GM21723 (cell line): Measurements from ENCODE around the gene MRRF.
A peak's percentile ranks its signal among the peaks of the same experiment; 100 is the strongest.

Experiments used
- ATAC-seq: cut with Tn5 transposase; IDR thresholded peaks from one replicate; pipeline ENCODE4 v1.9.1; 2021; ENCODE audit warnings: mild to moderate bottlenecking, moderate library complexity; ENCODE audit not compliant: unreplicated experiment

MRRF gene, protein sequence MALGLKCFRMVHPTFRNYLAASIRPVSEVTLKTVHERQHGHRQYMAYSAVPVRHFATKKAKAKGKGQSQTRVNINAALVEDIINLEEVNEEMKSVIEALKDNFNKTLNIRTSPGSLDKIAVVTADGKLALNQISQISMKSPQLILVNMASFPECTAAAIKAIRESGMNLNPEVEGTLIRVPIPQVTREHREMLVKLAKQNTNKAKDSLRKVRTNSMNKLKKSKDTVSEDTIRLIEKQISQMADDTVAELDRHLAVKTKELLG

DNA sequence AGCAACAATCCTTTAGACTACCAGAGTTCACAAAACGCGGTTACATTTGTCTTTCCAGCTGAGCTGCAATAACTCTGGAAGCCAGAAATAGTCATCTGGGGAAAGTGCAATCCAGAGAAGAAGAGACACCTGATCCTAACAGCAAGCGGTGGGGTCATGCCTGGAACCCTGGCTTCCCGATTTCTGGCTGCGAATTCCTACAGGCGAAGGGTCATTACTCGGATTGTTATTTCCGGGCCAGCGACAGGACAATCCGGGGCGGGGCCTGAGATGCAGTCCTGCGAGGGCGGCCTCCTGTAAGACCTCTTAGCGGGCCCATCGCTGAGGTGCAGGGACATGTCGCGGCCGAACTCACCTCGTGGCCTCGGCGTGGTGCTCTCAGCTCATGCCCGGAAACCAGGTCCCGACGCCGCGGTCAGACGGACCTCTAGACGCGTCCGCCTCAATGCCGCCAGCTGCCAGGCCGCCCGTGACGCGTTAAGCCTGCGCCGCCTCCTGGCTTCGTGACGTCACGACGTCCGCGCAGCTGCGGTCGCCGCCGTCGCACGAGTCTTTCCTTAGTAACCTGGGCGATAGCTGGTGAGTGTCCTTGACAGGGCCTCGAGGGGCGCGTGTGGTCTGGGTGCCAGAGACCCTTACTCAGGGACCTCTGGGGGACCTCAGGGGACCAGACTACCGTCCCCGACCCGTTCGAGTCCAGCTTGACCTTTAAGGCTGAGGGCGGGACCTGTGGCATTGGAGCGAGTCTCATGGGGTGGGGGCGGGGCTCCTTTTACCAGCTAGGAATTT is at the start of gene MRRF, which contains the start of gene RBM18:
TSS of gene MRRF (plus strand) at position 523 of the 789 bp plus-strand sequence. CDS start 6,010 bp downstream, outside the sequence.
TSS of gene RBM18 (minus strand) at position 481 of the 789 bp plus-strand sequence. CDS start 3,348 bp downstream, outside the sequence.
- ATAC-seq: peak; percentile 86

DNA sequence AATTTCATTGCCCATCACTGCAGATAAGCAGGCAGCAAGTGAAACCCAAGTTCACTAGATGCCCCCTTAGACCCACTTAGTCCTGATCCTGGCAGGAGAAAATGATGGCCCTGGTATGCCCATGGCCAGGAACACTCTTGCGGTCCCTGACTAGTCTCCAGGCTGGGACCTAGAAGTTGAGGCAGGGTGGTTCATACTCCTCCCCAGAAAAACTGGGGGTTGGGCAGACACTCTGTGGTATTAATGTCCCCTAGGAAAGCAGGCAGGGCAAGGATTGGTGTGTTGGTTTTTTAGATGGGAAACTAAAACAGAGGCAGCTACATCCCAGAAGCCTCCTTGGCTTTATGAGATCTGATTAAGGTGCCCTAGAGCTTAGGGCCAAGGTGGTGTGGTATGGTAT is 49.0 kb upstream of the MRRF start:
- no peak for ATAC-seq

DNA sequence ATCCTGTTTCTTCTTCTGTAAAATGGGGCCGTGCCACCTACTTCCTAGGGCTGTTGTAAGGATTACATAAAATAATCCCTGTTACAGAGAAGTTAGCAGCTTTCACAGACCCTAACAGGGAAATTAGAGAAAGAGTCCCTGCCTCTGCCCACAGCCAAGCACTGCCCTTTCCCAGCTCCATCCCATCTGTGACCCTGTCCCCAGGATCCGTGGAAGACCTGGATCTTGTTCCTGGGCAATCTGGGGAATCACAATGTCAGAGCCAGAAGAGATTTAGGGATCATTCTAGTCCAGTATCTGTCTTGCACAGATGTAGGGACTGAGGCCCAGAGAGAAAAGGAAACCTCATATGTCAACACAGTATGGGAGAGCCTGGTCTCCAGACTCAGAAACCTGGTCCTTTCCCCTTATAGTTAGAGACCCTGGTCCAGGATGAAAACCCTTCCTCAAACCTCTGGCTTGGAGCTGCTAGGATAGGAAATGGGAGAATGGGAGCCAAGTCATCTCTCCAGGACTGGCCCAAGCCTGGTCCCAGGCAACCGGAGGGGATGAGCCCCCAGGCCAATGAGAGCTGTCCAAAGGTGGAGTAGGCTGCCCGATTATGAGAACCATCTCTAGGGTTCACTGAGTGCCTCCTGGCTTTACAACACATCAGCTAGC is 48.4 kb upstream of the MRRF start:
- ATAC-seq: no peak

DNA sequence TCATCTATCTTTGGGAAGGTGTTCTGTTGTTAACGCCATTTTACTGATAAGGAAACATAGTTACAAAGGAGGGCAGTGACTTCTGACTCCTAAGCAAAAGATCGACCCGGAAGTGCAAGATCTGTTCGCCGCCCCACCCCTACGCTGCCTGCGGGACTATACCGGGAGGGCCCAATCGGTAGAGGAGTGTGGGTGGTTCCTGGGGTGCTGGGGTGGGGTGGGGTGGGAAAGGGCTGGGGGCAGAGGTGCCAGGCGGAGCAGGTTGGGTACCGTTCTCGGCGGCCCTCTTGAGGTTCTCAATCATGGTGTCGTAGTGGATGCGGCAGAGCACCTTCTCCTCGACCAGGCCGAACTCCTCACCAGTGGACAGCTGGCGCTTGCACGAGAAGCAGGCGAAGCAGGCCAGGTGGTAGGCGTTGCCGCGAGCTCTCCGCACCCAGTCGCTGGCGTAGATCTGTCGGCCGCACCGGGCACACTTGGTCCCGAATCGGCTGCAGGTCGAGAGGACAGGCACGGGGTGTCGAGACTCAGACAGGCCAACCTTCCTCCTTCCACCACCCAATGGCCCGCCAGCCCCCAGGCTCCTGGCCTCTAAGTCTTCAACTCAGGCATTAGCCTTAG is 47.8 kb upstream of the MRRF start:
- ATAC-seq: no peak

DNA sequence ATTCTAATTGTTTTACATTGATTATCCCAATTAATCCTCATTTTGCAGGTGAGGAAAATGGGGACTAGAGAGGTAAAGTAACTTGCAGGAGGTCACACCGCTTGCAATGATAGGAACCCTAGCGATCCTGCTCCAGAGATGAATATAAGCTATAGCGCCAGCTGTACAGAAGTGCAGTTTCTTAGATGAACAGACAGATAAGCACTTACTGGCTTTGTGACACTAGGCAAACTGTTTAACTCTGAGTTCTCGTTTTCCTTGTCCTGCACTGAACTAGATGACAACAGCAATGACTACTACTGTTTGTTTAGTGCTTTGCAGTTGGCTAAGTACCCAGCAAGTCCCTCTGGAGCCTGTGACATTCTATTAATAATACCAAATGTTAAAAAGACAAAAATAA is 47.0 kb upstream of the MRRF start:
- no peak for ATAC-seq

DNA sequence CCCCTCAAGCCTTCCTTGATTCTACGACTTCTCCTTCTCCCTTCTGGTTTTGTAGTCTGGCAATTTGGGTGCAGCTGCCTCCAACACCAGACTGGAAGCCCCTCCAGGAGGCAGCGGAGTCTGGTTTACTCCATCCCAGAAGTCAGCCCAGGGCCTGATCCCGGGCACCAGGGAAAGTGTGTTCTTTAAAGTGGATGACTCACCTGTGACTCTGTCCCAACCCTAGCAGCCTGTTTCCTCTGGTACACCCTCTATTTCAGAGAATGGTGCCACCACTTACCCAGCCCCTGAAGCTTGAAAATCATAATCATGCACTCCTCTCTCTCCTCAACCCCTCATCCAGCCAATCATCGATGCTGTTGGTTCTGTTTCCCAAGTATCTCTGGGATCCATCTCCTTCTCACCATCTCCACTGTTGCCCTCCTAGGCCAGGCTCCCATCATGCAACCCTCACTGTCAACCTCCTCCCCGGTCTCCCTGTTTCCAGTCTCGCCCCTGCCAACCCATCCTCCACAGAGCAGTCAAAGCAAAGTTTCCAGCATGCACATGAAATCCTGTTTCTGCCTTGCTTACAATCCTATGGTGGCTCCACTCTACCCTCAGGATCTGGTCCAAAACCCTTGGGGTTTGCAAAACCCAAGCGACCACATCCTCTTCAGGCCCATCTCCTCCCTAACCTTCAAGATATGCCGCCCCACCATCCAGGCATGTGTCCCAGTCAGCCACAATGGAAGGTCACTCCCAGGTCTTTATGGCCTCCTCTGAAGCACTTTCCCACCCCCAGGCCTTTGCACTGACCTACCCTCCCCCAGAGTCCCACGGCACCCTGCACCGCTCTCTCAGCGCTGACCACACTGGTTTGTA is 46.4 kb upstream of the MRRF start:
- no peak for ATAC-seq

DNA sequence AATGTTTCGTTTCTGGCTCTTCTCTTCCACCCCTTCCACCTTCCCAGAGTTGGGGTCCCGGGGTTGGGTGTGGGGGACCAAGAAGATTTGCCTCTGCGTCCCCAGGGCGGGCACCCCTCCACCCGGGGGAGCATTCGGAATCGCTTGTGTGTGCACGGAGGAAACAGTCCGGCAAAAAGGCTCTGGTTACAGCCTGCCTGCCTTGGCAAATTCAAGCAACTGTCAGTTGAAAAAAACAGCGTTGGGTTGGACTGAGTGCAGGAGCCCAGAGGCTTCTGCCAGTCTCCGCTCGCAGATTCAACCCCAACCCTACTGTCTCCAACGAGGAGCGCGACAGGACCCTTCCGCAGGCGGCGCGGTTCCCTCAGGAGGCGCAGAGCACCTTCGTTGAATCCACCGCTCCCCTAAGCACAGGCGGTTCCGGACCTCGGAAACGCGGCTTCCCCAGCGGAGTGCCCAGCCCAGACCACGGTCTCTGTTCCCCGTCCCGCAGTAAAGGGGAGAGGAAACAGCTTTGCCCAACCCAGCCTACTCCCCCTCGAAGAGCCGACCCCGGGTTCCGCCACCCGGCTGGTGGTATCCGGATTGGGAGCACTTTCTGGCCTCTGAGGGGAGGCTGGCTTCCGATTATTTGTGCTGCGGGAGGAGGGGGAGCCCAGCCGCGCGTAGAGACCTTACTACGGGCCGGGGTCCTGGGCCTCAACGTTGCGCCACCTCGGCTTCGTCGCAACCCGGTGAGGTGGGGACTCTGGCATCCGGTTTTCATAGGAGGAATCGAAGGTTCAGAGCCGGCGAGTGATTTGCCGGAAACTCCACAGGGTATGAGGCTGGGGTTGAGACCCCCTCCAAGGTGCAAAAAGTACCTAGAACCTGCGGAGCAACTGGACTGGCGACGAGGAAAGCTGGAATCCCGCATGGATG is 45.5 kb upstream of the MRRF start:
- no peak for ATAC-seq

DNA sequence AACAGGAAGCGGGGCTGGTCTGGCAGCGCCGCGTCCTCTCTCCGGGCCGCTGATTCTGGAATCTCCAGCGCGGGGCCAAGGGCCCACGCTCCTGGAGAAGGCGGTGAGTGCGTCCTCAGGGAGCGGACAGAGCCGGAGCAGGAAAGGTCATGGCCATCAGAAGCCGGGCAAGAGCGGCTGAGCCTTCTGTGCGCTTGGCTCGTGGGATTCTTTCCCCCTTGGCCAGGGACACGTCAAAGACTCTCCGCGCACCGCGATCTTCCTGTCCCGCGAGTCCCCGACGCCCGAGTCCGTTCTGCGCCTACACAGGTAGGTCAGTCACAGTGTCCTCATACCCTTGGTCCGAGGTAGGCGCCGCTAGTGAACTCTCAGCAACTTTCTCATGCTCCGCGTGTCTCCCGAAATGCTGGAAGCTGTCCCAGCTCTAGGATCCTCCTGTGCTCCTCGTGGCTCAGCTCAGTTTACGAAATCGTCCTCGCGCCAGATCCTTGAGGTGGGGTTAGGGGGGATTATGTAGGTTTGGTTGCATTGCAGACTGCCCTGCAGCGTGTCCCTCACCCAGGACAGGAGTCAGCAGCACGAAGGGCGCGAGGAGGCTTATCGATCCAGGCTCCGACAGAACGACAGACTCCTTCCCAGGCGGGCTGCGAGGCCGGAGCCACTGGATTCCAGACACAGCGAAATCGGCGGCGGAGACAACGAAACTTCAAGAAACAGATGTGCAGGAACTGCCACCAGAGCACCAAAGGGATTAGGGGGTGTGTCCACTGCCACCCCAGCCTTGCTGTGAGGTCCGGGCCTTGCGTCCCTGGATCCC is 44.6 kb upstream of the MRRF start:
- ATAC-seq: no peak

DNA sequence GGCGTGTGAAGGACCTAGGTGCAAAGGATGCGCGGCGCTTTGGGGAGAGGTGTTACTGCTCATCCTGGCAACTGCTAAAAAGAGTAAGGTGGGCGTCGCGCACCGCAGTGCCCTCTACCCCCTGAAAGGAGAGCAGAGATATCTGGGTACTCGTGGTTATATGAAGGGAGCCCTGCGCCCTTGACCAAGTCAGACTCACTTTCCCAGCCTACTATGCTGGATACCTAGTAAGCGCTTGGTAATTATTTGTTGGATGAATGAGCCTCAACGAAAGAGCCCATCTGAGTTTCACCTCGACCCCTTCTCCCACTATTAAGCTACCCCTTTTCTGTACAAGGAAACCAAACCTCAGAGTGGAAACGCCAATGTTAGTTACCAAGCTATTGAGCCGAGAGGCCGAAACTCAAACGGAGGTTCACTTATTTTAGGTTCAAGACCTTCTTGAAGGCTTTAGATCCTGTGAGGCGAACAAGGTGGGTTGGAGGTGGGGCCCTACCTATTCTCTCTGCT is 44.0 kb upstream of the MRRF start:
- no peak for ATAC-seq

DNA sequence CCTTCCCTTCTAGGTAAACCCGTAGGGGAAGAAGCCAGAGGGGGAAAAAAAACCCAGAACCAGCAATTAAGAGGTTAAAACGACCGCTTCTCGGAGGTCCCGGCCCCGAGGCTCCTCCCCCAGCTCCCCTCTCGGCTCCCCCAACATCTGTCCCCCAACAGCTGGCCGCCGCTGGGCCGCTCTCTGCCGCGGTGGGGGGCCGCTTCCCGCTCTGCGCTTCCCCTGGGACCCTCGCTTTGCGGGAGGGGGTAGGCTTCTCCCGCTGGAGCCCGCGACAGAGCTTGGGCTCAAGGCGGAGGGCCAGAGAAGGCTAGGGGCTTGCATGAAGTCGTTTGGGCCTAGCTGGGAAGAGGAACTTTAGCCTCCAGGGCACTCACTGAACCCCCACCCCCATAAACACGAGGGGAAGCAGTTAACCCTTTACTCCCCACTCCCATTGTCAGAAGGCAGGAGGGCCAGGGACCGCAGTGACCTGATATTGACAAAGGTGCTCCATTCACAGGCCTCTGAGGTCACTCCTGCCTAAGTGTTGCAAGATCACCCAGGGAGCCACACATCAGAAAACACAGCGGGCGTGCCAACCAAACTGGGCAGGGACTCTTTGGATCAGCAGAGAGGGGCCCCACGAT is 43.4 kb upstream of the MRRF start:
- no peak for ATAC-seq

DNA sequence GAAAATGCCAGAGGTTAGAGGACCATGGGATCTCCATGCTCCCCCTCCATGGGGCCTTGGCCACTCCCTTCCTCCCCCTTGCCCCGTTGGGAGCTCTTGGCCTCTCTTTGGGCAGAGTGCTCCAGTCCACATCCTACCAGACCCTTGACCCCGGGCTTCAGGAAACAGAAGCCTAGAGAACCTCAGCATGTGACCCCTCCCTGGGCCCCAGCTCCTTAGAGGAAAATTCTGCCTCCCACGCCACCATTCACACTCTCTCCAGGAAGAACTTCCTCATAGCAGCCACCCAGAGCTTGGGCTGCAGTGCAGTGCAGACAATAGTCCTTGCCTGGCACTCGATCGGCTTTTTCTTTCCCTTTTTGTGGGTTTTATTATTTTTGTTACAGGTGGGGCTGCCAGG is 41.9 kb upstream of the MRRF start:
- ATAC-seq: no peak

DNA sequence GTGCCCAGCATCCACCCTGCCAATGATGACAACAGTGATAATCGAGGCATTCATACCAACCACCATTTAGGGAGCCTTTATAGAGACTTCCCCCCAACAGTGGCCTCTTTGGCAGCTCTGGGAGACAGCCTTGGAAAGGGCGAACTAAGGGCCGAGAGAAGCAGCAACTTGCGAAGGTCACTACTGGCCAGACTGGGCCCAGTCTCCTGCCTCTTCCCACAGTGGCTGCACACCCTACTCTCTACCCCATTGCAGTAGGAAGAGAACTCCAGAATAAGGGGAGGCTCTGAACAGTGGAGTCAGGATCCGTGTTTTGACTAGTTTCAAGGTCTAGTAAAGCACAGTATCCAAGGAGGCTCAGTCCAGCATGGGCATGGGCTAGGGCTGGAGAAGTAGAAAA is 41.2 kb upstream of the MRRF start:
- no peak for ATAC-seq

DNA sequence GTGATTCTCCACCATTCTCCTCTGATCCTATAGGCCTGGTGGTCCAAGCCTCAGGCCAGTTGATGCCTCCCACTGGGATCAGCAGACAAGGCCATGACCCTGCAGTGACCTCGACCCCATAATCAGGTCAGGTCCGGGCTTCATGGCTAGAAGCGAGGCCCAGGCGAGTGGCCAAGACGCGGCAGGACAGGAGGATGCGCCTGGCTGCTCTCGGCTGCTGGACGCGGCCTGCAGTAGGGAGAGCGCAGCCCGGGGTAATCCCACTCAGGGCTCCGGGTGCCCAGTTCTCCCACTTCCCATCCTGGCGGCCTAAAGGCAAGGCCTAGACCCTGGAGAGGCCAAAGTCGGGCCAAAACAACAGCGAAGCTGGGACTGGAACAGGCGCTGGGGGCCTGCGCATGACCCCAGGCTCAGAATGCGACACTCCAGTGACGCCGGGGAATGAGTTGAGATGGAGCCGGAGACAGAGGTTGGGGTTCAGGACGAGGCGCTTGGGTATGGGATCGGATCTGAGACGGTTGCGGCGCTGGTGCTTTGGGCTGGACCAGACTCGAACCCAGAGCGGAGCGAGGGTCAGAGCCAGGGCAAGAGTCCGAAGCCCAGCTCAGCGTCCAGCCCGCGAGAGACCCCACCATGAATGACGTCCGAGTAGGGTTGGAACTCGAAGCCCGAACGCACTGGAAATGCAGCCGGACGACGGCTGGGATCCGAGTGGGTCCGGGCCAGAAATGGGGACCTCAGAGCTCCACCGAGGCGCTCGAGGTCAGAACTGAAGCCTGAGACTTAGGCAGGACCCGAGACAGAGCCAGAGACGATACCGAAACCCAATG is 39.2 kb upstream of the MRRF start:
- ATAC-seq: no peak

DNA sequence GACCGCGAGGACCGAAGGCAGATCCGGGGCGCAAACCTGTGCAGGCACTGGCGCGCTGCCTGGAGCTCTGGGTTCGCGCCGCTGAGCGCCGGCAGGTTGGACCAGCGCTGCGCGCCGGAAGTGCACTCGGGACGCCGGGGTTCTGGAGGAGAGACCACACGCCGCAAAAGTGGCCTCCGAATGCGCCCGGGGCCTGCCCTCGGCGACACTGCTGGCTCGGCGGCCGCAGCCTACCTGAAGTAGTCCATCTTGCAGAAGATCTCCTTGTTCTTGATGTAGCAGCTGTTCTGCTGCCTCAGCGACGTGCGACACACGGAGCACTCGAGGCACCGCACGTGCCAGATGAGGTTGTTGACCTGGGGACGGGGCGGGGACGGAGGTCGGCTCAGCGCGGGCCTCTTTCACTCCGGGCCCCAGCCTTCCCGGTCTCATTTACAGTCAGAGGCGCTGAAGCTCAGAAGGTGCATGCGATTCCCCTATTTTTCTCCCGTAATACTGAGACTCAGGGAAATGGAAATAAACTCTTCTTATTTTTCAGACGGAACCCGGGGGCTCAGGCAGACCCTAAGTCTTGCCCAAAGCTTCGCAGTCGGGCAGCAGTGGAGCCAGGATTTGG is 38.4 kb upstream of the MRRF start:
- ATAC-seq: no peak

DNA sequence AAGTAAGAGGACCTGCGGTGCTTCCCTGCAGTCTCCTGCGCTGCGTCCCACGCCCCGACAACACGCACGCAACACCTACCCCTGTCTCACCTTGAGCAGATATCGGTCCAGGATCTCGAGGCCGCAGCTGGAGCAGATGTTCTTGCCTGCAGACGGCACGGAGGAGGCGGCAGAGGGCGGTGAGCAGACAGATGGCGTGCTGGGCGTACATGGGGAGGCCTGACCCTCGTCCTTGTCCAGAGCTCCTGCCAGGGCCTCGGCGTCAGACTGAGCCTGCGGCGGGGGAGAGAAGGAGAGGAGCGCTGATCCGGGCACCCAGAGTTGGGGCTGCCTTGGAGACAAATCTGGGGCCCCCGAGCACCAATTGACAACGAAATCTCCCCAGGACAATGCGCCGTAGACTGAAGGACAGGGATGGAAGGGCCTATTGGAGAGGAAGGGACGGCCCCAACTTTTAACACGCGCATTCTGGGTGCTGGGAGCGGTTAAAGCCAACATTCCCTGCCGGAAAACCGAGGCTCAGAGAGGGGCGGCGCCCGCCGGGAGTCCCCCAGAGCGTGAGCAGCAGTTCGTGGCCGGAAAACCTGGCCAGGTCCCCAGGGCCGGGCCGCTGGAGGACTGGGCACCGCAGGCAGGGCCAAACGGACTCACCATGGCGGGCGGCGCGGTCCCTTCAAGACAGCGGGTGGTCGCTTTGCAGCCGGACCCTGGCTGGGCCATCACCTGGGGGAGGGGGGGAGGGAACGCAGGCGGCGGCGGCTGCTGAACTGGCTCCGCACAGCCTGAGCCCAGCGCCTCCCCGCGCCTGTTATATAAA is 37.7 kb upstream of the MRRF start:
- ATAC-seq: no peak

DNA sequence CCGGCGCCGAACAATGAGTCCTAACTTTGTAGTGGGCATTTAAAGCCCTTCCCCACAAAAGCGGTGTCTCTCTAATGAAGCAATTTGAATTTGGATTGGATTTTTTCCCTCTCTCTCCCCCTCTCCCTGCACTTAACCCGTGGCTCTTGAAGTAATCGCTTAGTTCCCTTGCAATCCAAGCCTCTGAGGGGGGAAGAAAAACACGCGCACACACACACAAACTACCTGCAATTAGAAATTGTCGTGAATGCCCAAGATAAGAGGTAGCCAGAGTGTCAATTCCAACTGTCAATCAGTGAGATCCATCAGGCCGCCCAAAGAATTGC is 37.1 kb upstream of the MRRF start:
- ATAC-seq: no peak
